AG04449 (cell line): Measurements from ENCODE around the gene TMEM164.

Source experiments
- CTCF ChIA-PET: fragments of 350-600 bp; formaldehyde crosslinking; extraction: SDS; loops from one replicate; lab custom pipeline; 2021; ENCODE audit warnings: antibody characterized with exemption; lab: Yijun Ruan, JAX
- POLR2A ChIA-PET: fragments of 400-600, 350-600 bp; formaldehyde crosslinking; extraction: SDS; loops from one replicate; lab custom pipeline; 2020; ENCODE audit warnings: antibody characterized with exemption, inconsistent platforms; lab: Yijun Ruan, JAX
- DNase-seq: peaks from one replicate; pipeline ENCODE4 v3.0.0-alpha.2; 2010; ENCODE audit warnings: low read depth, low spot score
- H3K4me3 ChIP-seq: 2 replicates; pipeline ENCODE4 v1.5.1; 2011; ENCODE audit warnings: low read depth, mild to moderate bottlenecking, control low read depth, low read length
- CTCF ChIP-seq: IDR thresholded peaks from one replicate; pipeline ENCODE4 v1.5.1; 2011; ENCODE audit warnings: mild to moderate bottlenecking, moderate library complexity, low read length, control low read depth, inconsistent platforms; ENCODE audit not compliant: insufficient read depth; ENCODE audit errors: missing control alignments

The TMEM164 gene

GRCh38 chrX:110182865-110183264, 180.0 kb downstream of the TMEM164 start:
- no peak for TF ChIP-seq CTCF
- ChIA-PET POLR2A (no interaction called here), CTCF (interaction anchor here (1.0 to 2.0 kb wide), 4 partner anchors 14 to 224 kb away, joined by 4 to 6 read pairs (median 4); no protein-coding TSS in a partner anchor)
- H3K4me3 ChIP-seq = no peak overlapping the region
- no peak for DNase-seq

- ChIA-PET POLR2A (no interaction called here), CTCF (interaction anchor here (1.0 to 2.0 kb wide), 3 partner anchors 14 to 23 kb away, joined by 3 to 6 read pairs (median 5); no protein-coding TSS in a partner anchor)
- DNase-seq = no peak
- H3K4me3 ChIP-seq = no peak overlapping the region
- no peak for TF ChIP-seq CTCF
Observed at GRCh38 chrX:110183314-110183713, 180.4 kb downstream of the TMEM164 start.

GRCh38 chrX:110188701-110189558, 186.0 kb downstream of the TMEM164 start:
- ChIA-PET CTCF (interaction anchor here (1.2 kb wide), 1 partner anchor 229 kb away, joined by 3 read pairs; no protein-coding TSS in a partner anchor), POLR2A (no interaction called here)
- TF ChIP-seq CTCF = no peak
- no peak overlapping the region for H3K4me3 ChIP-seq
- no peak for DNase-seq

- no peak for TF ChIP-seq CTCF
- DNase-seq = no peak
- CTCF ChIA-PET = no interaction called here
- H3K4me3 ChIP-seq = no peak overlapping the region
- POLR2A ChIA-PET = no interaction called here
Observed at GRCh38 chrX:110192516-110192915, 189.6 kb downstream of the TMEM164 start.

- DNase-seq = no peak
- ChIA-PET POLR2A (no interaction called here), CTCF (no interaction called here)
Observed at GRCh38 chrX:110194977-110195376, 192.1 kb downstream of the TMEM164 start.

More at GRCh38 chrX:110194977-110195376, 192.1 kb downstream of the TMEM164 start:
- no peak for TF ChIP-seq CTCF
- H3K4me3 ChIP-seq = no peak overlapping the region
